Transverse colon (tissue), 3 donors: ENCODE measurements around the gene CHTF8.
A peak's percentile ranks its signal among the peaks of the same experiment; 100 is the strongest.

ENCODE experiments used
- CTCF ChIP-seq, 5 experiments: fragments of 200-600 bp in 3 of 5; fragments of 450-650 bp in 2 of 5; sonication (generic) in 3 of 5; IDR thresholded peaks; 1 replicate in 2 of 5; 2 replicates in 3 of 5; pipeline ENCODE4 v1.5.1; 2016 to 2017; ENCODE audit warnings: antibody characterized with exemption in 5 of 5, inconsistent platforms in 3 of 5, mild to moderate bottlenecking in 2 of 5, moderate library complexity in 1 of 5
- POLR2A ChIP-seq: fragments of 450-650 bp; IDR thresholded peaks from one replicate; pipeline ENCODE4 v1.6.1; 2016; ENCODE audit warnings: antibody characterized with exemption, mild to moderate bottlenecking, moderate library complexity

- TF ChIP-seq CTCF (IDR thresholded peaks at IDR 0.05) = peak; percentile 50 to 72 (median 59)
- no peak for TF ChIP-seq POLR2A
Observed at GRCh38 chr16:69112285-69113129, 19.9 kb downstream of the CHTF8 start.
